GM21360 (cell line): ENCODE data around the gene AMBP.

Source experiments
- ATAC-seq: cut with Tn5 transposase; IDR thresholded peaks from one replicate; pipeline ENCODE4 v1.9.1; 2021; ENCODE audit warnings: mild to moderate bottlenecking, moderate library complexity; ENCODE audit not compliant: unreplicated experiment

The AMBP gene

DNA sequence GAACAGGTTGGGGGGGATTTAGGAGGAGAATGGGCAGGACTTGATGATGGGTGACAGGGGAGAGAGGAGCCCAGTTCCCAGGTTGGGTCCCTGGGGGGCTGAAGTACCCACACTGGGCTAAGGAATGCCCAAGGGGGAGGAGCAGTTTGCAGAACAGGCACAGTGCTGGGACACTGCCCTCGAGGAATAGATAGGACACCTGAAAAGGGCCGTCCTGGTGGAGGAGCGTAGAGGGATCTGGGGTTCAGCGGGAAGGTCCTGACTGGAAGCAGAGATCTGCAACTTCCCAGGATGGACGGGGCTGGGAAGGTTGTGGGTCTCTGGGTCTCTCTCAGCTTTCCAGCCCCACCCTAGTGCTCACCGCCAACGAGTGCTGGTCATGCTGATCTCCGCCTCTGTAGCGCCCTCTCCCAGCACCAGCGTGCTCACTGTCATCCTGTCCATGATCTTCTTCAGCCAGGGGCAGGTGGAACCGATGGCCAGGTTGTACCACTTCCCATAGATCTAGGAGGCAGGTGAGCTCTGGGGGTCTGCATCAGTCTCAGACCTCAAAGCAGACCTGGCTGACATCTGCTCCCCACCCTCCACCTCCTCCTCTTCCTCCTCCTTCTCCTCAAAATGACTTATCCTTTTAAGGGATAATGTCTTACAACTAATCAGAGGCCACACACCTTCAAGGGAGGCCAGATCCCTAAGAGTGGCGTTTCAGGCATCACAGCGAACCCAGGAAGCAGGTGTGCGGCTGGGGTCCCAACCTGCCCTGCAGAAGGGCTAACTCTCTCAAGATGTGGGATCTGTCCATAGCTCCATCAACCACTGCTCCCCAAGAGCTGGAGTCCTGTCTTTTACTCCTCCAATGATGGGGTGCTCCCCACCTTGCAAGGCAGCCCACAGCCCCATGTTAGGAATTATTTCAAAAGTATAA lies 1.6 kb downstream of the AMBP start:
- no peak for ATAC-seq

GRCh38 chr9:114075602-114076001 lies 2.5 kb downstream of the AMBP start:
- no peak for ATAC-seq

DNA sequence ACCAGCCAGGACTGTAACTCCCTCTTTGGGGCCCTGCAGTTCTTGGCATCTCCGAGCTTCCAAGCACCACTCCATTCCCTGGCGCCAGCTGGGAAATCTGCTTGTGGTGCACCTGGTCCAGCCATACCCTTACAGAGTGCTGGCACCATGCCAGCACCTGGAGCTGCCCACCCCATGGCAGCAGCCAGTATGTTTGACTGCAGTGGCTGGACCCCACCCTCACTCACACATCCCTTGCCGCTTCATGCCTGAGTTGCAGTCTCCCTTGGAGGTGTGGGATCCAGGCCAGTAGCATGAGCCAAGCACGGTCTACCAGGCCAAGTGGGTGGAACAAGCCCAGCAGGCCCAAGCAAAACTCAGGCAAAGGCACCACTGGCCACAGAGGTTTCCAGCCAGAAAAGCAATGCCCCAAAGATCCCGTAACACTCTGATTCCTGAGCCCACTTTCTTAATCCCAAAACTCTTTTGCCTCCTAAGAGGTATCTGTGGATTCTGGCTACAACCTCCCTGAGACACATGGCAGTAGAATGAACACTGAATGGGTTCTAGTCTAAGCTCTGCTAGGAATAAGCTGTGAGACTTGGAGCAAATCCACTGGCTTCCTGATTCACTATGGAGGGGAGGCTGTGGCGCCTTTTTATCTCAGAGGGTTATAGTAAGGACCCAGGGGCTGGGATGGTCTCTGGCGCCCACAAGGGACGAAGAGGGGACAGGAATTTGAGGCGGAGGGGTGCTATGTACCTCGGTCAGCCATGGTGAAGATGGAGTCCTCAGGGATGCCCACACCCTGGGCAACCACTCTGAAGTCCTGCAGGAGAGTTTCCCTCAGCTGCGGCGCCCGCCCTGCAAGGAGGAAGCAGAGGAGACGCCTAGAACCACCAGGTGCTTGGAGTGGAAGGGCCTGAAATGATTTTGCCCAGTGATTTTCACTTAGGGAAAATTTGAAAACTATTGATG lies 5.6 kb downstream of the AMBP start:
- ATAC-seq, result no peak

- ATAC-seq, result no peak
Observed at GRCh38 chr9:114071197-114071795, 6.8 kb downstream of the AMBP start.

- ATAC-seq, result no peak
Observed at GRCh38 chr9:114070188-114071103, 7.7 kb downstream of the AMBP start.

GRCh38 chr9:114069476-114070187 lies 8.5 kb downstream of the AMBP start:
- ATAC-seq, result no peak

- no peak for ATAC-seq
Observed at GRCh38 chr9:114065304-114065703, 12.8 kb downstream of the AMBP start.

DNA sequence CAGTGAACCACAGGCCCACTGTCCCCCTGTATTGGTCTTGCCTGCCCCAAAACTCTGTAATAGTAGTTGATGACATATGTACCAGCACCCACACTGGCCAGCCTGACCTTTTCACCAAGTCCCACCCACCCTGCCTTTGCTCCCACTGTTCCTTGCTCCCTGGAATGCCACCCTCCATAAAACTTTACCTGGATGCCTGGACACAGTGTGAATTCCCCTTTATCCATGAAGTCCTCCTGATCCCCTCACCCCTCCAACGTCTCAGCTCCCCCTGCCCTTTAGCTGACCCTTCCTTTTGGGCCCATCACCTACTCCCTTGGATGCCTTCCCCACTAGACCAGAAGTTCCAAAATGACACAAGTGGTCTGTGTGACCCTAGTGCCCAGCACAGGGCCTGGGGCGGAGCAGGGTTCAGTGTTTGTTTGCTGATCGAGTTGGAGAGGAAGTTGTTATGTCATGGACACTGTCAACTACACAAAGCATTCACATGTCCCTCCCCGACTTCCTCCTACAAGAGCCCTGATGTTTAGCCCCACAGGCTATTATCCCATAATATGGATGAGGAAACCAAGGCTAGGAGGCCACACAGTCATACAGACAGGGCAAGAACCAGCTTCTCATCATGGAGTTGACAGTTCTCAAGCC lies 16.1 kb downstream of the AMBP start:
- ATAC-seq, result no peak

DNA sequence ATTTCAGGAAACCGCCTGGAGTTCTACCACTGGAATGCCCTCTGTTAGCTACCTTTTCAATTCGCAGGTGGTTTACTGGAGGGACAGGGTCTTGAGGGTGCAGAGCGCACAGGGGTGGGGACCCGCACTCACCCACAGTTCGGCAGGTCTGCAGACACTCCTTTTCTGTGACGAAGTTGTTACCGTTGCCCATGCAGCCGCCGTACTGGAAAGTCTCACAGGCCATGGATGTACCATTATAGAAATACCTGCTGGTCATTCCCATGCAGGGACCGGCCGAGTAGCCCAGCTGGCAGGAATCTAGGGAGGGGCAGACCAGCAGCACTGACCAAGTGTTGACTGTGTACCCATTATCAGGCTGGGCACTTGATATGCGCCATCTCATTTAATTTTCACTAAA lies 16.8 kb downstream of the AMBP start:
- no peak for ATAC-seq

DNA sequence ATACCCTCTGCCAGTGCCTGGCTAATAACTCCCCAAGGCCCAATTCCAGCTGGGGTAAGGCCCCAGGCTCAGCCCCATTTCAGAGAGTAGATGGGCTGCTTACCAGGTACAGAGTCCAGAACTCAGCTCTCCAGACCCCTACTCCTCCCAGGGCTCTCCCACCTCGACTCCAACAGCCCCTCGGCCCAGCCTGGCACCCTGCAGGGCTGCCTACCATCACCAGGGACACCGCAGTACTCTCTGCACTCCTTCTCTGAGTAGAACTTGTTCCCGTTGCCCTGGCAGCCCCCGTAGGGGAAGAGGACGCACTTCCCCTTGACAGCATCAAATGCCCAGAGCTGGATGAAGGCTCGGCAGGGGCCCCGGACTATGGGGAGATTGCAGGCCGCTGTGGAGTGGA lies 17.4 kb downstream of the AMBP start:
- ATAC-seq, result no peak

- no peak for ATAC-seq
Observed at GRCh38 chr9:114060070-114060469, 18.0 kb downstream of the AMBP start.

DNA sequence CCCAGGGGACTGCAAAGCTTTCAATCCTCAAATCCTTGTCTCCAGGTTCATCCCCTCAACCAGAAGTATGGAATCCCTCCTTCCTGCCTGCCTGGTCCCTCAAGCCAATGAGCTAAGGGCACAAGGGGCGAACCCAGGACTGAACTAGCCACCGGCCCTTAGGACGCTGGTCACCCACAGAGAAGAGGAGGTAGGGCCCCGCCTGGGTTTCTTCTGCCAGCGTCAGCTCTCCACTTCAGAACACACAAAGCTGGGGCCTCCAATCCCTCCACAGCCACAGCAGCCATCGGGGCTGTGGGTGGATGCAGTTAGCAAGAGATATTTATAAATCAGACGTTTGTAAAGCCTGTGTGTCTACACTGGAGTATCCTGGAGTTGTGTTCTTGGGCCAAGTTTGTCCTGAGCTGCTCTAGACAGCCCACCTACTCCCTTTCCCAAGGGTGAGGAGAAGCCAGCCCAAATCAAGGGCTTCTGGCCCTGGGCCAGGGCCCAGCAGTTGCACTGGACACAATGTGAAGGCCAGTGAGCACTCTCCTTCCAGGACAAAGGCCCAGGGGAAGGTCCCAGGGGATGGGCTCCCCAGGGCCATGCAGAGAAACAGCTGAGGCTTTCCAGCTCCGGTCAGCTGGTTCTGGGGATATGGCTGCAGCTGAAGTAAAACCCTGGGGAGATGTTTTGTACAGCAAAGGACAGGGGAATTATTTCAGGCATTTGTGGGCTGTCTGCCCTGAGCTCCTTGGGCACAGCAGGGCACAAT lies 18.9 kb downstream of the AMBP start:
- ATAC-seq, result no peak

DNA sequence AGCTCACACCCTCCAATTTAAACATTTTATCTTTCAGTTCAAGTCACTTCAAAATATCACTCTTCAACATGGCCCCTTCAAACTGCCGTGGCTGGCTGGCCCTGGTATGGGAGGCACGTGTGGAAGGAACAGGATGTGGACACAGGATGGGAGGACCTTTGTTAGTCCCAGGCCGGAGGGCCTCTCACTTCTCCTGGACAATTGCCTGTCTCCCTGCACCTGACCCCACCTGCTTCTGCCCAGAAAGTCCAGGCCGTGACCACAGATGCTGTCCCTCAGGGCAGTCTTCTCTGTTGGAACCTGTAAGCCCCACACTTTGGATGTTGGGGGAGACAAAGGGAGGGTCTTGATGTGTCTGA lies 19.4 kb downstream of the AMBP start:
- no peak for ATAC-seq

- no peak for ATAC-seq
Observed at GRCh38 chr9:114057161-114057885, 20.8 kb downstream of the AMBP start.

DNA sequence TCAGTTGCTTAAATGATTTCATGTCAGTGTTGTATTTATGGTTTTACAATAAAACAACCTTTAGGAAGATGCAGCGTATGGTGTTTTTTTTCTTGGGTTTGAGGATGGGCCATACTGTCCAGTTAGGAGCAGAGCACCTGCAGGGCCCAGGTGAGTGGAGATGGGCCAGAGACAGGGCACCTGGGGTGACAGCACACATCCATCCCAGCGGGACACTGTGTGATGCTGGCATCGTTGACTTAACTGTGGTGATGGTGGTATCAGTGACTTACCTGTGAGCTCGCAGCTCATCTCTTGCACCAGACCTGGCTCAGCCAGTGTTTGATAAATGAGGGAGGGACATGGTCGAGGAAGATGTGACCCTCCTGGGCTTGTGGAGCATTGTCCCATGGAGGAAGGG lies 21.6 kb downstream of the AMBP start:
- ATAC-seq, result no peak

DNA sequence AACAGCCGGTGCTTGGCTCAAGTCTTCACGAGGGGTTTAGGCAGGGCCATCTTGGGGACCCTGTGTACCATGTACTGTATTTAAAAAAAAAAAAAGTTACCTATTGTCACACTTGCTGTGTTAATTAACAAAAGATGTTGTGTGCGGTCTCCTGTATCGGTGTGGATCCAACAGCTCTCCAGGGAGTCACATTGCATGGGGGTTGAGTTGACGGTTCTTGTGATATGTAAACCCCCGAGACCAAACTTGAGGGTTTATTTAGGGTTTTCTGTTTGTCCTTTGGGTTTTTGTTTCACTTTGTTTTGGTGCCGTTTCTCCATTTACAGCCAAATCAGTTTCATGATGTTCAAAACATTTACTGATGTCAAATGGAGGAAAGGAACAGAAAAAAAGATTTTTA lies 22.2 kb downstream of the AMBP start:
- no peak for ATAC-seq

DNA sequence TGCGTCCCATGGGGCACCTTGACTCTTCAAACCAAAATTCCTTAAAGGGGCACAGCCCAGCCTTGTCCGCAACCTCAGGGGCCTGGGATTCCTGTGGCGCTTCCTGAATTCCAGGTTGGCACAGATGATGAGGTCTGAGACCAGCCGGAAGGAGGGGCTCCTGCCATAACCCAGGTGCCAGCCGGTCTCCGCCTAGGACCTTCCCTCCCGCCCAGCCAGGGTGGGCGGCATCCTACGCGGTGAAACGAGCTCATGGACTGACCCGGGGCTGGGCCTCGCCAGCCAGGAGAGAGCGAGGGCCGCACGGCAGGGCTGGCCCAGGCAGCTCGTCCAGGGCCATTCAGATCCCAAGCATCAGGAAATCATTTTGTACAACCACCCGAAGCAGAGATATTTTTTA lies 23.0 kb downstream of the AMBP start:
- ATAC-seq, result no peak

DNA sequence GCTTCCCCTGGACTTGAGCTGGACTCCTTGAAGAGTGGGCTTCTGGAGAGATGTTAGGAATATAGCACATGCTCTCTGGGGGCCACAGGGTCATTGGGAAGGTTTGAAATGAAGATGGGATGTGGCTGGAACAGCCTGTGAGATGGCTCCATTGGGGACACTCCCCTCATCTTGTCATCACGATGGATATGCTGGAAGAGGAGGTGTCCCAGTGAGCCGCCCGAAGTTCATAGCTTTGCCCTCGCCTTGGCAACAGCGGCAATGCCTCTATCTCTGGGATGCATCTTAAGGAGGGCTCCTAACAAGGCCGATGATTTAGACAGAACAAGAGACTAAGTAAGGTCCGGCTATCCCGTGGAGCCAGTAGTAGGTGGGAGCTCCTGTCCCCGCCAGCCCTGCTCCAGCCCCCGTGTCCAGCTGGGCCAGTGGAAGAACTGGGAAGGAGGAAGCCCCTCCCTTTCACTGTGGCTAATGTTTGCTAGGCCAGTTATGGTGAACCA lies 23.9 kb downstream of the AMBP start:
- ATAC-seq, result no peak
